HTERT RPE-1 (cell line): ENCODE measurements around the gene ZNF701.
"Not testable (repeated sequence)": the region's sequence is repeated elsewhere in the genome, so short reads cannot be mapped to it uniquely, and the experiment has no call there.

Experiments
- in situ Hi-C: fragments of 300-500 bp; cut with MboI; formaldehyde crosslinking; loops from 4 replicates; pipeline ENCODE4 v1.14.3; 2020; ENCODE audit warnings: low sequenced_read_pairs

The ZNF701 gene

GRCh38 chr19:52570000-52570861 lies at the start of gene ZNF701:
Gene ZNF701, plus strand, starts transcription at chr19:52570287. Its CDS starts 3,861 bp downstream, at chr19:52574148.
- in situ Hi-C loops: no loop called here

- in situ Hi-C loops: no loop called here
Observed at GRCh38 chr19:52522551-52522950, 47.5 kb upstream of the ZNF701 start.

GRCh38 chr19:52524086-52524485 lies 46.0 kb upstream of the ZNF701 start:
- in situ Hi-C loops: no loop called here

GRCh38 chr19:52527134-52527955 lies 42.7 kb upstream of the ZNF701 start, which contains the start of gene ZNF808:
Gene ZNF808, plus strand, starts transcription at chr19:52527668. Its CDS starts 15,617 bp downstream, at chr19:52543285.
- in situ Hi-C loops: no loop called here

- in situ Hi-C loops: no loop called here
Observed at GRCh38 chr19:52527956-52528351, 42.1 kb upstream of the ZNF701 start.

- in situ Hi-C loops: no loop called here
Observed at GRCh38 chr19:52532480-52532879, 37.6 kb upstream of the ZNF701 start.

- in situ Hi-C loops: no loop called here
Observed at GRCh38 chr19:52533901-52534300, 36.2 kb upstream of the ZNF701 start.

- in situ Hi-C loops: not testable (repeated sequence)
Observed at GRCh38 chr19:52535385-52535770, 34.7 kb upstream of the ZNF701 start.

- in situ Hi-C loops: no loop called here
Observed at GRCh38 chr19:52535771-52536447, 34.2 kb upstream of the ZNF701 start.

GRCh38 chr19:52536448-52536800 lies 33.7 kb upstream of the ZNF701 start:
- in situ Hi-C loops: no loop called here

- in situ Hi-C loops: not testable (repeated sequence)
Observed at GRCh38 chr19:52538815-52539214, 31.3 kb upstream of the ZNF701 start.

- in situ Hi-C loops: not testable (repeated sequence)
Observed at GRCh38 chr19:52541176-52541575, 28.9 kb upstream of the ZNF701 start.

GRCh38 chr19:52541608-52542007 lies 28.5 kb upstream of the ZNF701 start:
- in situ Hi-C loops: no loop called here

GRCh38 chr19:52542541-52542940 lies 27.5 kb upstream of the ZNF701 start:
- in situ Hi-C loops: not testable (repeated sequence)

- in situ Hi-C loops: no loop called here
Observed at GRCh38 chr19:52542984-52543664, 27.0 kb upstream of the ZNF701 start.

- in situ Hi-C loops: no loop called here
Observed at GRCh38 chr19:52554216-52554971, 15.7 kb upstream of the ZNF701 start.

- in situ Hi-C loops: no loop called here
Observed at GRCh38 chr19:52557231-52557995, 12.7 kb upstream of the ZNF701 start.

- in situ Hi-C loops: not testable (repeated sequence)
Observed at GRCh38 chr19:52558732-52559445, 11.2 kb upstream of the ZNF701 start.

- in situ Hi-C loops: not testable (repeated sequence)
Observed at GRCh38 chr19:52561611-52562010, 8.5 kb upstream of the ZNF701 start.
